ENCODE data around the gene ZSCAN20.

Gene ZSCAN20

GRCh38 chr1:33472269-33472980 lies at the start of gene ZSCAN20:
Gene ZSCAN20 (plus strand): TSS chr1:33472645. CDS start chr1:33479289, 6,644 bp downstream.
- peak; percentile 99 for DNase-seq (ENCODE audit: low spot score)

- peak; percentile 75 for DNase-seq (ENCODE audit: low spot score)
Measured at GRCh38 chr1:33424205-33424604, 48.2 kb upstream of the ZSCAN20 start.

- peak; percentile 98 for DNase-seq (ENCODE audit: low spot score)
Measured at GRCh38 chr1:33424610-33425009, 47.8 kb upstream of the ZSCAN20 start.

GRCh38 chr1:33425900-33426299 lies 46.5 kb upstream of the ZSCAN20 start:
- DNase-seq (ENCODE audit: low spot score): peak; percentile 85

- peak; percentile 80 for DNase-seq (ENCODE audit: low spot score)
Measured at GRCh38 chr1:33426916-33427315, 45.5 kb upstream of the ZSCAN20 start.

GRCh38 chr1:33428661-33429060 lies 43.8 kb upstream of the ZSCAN20 start:
- peak; percentile 84 for DNase-seq (ENCODE audit: low spot score)

- DNase-seq (ENCODE audit: low spot score): peak; percentile 29
Measured at GRCh38 chr1:33429332-33429731, 43.1 kb upstream of the ZSCAN20 start.

- peak; percentile 75 for DNase-seq (ENCODE audit: low spot score)
Measured at GRCh38 chr1:33429856-33430691, 42.4 kb upstream of the ZSCAN20 start.

GRCh38 chr1:33430692-33431593 lies 41.5 kb upstream of the ZSCAN20 start, which contains the start of gene PHC2:
Gene PHC2 (minus strand): TSS chr1:33431095. CDS start chr1:33375539, 55,556 bp downstream.
- DNase-seq (ENCODE audit: low spot score): peak; percentile 98

- DNase-seq (ENCODE audit: low spot score): peak; percentile 100
Measured at GRCh38 chr1:33433509-33434362, 38.7 kb upstream of the ZSCAN20 start.

- no peak for DNase-seq (ENCODE audit: low spot score)
Measured at GRCh38 chr1:33434363-33434750, 38.1 kb upstream of the ZSCAN20 start.

- peak; percentile 92 for DNase-seq (ENCODE audit: low spot score)
Measured at GRCh38 chr1:33435096-33435820, 37.2 kb upstream of the ZSCAN20 start.

GRCh38 chr1:33436557-33437285 lies 35.7 kb upstream of the ZSCAN20 start:
- no peak for DNase-seq (ENCODE audit: low spot score)

- DNase-seq (ENCODE audit: low spot score): no peak
Measured at GRCh38 chr1:33438364-33439160, 33.9 kb upstream of the ZSCAN20 start.

- DNase-seq (ENCODE audit: low spot score): no peak
Measured at GRCh38 chr1:33439662-33440061, 32.8 kb upstream of the ZSCAN20 start.

GRCh38 chr1:33441088-33441745 lies 31.2 kb upstream of the ZSCAN20 start:
- DNase-seq (ENCODE audit: low spot score): no peak

- DNase-seq (ENCODE audit: low spot score): no peak
Measured at GRCh38 chr1:33442141-33442540, 30.3 kb upstream of the ZSCAN20 start.

GRCh38 chr1:33443080-33443704 lies 29.3 kb upstream of the ZSCAN20 start:
- DNase-seq (ENCODE audit: low spot score): no peak
